HG03066 (cell line): ENCODE data around the gene MAML1.
"Not testable (repeated sequence)": the region's sequence is repeated elsewhere in the genome, so short reads cannot be mapped to it uniquely, and the experiment has no call there.

Experiments
- ATAC-seq: cut with Tn5 transposase; IDR thresholded peaks from one replicate; pipeline ENCODE4 v1.9.1; 2021; ENCODE audit warnings: low read depth; ENCODE audit not compliant: unreplicated experiment

Gene MAML1

DNA sequence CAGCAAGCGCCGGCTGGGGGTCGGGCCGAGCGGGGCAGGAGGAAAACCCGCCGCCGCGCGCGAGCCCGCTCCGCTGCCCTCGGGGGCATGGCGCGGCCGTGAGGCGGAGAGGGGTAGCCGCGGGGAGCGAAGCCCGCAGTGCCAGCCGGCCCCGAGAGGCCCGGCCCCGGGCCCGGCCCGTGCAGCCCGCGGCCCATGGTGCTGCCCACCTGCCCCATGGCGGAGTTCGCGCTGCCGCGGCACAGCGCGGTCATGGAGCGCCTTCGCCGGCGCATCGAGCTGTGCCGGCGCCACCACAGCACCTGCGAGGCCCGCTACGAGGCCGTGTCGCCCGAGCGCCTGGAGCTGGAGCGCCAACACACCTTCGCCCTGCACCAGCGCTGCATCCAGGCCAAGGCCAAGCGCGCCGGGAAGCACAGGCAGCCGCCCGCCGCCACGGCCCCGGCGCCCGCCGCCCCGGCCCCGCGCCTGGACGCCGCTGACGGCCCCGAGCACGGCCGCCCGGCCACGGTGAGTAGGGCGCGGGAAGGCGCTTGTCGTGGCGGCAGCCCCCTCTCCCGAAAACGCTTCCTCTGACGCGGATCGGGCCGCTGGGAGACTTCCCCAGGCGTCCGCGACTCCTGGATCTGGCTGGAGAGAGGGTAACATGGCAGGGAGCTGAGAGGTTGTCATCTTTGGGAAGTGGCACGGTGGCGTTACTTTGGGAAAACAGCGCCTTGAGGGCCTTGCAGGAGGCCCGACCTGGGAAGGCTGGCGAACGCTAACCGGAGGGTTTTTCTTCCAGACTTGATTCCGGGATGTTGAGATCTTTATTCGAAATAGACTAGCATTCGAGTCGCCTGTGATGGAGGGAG lies 523 bp downstream of the MAML1 start:
- peak; percentile 18 for ATAC-seq

DNA sequence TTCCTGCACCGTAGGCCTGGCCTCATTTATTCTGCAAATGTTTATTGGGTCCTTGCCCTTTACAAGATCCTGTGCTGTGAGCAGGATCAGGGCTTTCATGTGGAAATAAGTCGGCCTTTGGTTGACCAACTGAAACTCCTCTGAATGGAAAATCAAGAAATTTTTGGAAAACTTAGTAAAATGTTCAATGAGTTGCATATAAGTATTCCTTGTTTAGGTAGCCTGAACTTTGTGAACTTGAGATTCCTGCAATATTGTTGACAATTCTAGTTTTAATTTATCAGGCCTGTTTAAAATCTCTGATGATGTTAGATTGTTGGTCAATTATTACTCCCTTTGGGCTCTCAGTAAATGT lies 1.1 kb downstream of the MAML1 start:
- no peak for ATAC-seq

DNA sequence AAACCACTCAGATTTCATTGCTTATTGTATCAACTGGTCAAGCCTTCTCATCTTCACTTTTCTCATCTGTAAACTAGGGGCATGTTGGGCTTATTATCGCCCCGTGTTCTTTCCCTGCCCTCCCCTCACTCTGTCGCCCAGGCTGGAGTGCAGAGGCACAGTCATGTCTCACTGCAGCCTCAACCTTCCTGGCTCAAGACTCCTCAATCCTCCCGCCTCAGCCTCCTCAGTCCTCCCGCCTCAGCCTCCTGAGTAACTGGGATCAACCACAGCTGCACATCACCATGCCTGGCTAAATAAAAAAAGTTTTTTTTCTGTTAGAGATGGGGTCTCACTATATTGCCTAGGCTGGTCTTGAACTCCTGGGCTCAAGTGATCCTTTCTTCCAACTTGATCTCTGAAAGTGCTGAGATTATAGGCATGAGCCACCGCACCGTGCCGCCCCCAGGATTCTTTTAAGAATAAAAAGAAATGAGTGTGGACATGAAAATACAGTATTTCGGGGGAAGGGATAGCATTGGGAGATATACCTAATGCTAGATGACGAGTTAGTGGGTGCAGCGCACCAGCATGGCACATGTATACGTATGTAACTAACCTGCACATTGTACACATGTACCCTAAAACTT lies 2.0 kb downstream of the MAML1 start:
- ATAC-seq = no peak

DNA sequence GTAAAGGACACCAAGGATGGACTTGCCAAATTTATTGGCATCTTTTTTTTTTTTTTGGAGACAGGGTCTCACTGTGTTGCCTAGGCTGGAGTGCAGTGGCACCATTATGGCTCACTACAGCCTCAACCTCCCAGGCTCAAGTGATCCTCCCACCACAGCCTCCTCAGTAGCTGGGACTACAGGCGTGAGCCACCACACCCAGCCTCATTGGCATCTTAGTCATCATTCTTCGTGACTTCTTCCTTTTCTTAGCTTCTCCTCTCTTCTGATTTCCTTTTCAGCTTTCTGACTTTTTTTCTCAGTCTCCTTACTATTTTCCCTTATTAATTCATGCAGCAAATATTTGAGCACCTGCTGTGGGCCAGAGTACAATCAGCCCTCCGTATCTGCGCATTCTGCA lies 6.1 kb downstream of the MAML1 start:
- ATAC-seq = no peak

DNA sequence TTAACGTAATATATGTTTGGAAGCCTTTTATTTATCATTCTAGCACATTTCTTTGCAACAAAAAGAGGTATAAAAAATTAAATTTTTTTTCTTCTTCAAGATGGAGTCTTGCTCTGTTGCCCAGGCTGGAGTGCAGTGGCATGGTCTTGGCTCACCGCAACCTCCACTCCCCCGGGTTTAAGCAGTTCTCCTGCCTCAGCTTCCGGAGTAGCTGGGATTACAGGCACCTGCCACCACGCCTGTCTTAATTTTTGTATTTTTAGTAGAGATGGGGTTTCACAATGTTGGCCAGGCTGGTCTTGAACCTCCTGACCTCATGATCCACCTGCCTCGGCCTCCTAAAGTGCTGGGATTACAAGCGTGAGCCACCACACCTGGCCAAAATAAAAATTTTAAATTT lies 11.5 kb downstream of the MAML1 start:
- ATAC-seq = not testable (repeated sequence)

DNA sequence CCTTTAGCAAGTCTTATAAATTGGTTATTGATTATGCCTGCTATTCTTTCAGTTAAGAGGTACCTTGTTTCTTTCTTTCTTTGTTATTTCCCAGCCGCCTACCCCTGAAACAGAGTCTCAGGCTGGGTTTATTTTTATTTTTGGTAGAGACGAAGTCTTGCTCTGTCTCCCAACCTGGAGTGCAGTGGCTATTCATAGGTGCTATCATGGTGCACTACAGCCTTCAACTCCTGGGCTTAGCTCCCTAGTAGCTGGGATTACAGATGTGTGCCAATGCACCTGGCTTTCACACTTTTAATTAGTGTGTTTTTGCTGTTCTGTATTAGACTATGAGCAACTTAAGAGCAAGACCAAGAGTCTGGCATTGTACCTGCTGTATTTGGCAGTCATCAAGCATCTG lies 14.2 kb downstream of the MAML1 start:
- no peak for ATAC-seq

DNA sequence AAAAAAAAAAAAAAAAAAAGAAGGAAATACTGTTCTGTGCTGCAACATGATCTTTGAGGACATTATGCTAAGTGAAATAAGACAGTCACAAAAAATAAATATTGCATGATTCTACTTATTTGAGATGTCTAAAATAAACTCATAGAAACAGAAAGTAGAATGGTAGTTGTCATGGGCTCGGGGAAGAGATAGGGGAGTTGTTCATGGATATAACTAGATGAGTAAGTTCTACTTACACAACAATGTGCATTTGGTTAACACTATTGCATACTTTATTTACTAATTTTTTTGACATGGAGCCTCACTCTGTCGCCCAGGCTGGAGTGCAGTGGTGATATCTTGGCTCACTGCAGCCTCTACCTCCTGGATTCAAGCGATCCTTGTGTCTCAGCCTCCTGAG lies 15.2 kb downstream of the MAML1 start:
- ATAC-seq = no peak

DNA sequence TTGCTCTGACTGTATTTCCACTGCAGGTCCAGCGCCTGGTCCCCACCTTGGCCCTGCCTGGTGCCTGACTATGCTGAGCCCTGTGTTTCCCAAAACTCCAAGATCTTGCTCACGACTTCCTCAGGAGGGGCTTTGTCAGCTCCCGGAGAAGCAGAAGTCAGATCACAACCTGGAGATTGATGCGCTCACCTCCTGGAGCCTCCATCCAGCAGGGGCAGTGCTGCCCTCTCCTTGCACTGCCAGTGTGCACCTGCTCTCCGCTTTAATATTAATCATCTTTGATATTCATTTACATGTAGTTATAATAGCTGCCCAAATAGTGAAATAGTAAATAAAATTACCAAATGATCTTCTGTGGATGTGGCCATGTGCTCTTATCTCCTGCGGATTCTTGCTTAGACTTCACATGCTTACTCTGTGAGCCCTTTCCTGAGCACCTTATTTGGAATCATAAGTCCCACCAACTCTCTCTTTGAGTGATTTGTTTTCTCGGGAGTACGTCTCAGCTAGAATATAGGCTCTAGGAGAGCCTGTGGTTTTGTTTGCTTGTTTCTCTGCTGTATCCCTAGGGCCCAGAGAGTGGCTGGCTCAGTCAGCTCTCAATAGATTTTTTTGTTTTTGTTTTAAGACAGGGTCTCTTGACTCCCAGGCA lies 17.4 kb downstream of the MAML1 start:
- ATAC-seq = no peak

DNA sequence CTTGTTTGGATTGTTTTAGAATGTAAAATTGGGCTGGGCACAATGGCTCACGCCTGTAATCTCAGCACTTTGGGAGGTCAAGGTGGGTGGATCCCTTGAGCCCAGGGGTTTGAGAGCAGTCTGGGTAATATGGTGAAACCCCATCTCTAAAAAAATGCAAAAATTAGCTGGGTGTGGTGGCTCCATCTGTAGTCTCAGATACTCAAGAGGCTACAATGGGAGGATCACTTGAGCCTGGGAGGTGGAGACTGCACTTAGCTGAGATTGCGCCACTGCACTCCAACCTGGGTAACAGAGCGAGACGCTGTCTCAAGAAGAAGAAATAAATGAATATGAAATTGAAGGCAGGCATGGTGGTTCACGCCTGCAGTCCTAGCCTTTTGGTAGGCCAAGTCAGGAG lies 21.3 kb downstream of the MAML1 start:
- no peak for ATAC-seq

DNA sequence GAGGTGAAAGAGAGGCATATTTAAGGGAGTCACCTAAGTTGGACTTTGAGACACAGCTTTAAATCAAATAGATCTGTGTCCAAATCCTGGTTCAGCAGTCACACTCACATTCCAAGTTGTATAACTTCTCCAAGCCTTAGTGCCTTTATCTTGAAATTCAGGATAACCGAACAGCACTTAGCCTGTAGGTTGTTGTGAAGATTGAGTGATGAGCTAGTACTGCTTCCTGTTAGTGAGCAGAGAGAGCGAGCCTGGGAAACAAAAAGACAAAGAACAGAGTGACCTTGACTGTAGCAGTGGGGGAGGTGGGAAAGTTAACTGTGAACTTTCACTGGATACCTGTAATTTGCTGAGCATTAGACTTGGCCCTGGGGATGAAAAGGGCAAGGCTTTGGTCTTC lies 22.4 kb downstream of the MAML1 start:
- ATAC-seq = no peak

DNA sequence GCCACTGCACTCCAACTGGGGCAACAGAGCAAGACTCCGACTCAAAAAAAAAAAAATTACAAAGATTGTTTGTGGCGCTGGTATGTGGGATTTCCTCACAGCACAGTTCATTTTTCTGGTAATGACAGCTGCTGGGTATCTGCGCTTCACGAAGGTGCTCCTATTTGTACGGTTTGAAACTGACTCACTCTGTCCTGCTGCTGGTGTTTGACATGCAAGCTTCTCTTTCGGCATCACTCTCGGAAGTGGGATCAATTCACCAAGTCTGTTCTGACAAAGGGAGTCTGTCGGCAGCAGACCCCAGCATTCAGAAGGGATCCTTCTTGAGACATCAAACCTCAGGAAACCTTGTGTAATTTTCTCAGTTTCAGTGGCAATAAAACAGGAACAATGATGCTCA lies 26.3 kb downstream of the MAML1 start:
- no peak for ATAC-seq

DNA sequence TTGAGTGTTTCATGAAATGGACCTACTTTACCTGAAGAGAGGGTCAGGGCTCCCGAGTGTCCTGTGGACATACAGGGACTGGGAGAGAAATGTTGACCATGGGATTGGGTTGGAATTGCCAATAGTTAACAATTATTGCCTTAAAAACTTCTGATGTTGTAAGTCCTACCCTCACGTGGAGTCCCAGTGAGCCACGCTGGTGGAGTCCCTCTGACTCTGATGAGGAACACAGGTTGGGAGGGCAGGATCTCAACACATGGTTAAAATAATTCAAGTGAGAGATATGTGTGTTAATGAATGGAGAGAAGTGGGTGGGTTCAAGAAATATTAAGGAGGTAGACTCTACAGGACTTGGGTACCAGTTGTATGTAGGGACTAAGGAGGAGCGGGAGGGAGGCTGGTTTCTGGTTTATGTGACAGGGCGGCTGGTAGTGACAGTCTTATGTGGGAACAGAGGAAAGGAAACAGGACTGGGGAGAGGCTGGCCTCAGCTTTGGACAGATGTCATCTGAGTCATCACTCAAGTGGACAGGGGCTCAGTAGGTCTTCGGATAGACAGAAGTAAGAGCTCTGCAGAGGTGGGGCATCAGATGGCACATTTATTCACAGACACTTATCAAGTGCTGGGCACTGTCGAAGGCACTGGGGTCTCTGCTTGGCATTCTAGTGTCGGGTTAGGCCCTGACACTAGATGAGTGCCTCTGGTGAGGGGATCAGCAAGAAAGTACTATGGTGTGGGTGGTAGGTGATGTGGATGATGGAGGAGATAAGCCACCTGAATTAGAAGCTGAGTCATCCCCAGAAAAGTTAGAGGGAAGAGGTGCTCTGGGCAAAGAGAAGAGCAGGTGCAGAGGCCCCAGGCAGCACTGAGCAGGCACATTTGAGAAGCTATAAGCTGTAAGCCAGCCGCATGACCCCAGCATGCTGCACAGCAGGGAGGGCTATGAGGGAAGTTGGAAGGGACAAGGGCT lies 27.2 kb downstream of the MAML1 start:
- ATAC-seq = no peak

DNA sequence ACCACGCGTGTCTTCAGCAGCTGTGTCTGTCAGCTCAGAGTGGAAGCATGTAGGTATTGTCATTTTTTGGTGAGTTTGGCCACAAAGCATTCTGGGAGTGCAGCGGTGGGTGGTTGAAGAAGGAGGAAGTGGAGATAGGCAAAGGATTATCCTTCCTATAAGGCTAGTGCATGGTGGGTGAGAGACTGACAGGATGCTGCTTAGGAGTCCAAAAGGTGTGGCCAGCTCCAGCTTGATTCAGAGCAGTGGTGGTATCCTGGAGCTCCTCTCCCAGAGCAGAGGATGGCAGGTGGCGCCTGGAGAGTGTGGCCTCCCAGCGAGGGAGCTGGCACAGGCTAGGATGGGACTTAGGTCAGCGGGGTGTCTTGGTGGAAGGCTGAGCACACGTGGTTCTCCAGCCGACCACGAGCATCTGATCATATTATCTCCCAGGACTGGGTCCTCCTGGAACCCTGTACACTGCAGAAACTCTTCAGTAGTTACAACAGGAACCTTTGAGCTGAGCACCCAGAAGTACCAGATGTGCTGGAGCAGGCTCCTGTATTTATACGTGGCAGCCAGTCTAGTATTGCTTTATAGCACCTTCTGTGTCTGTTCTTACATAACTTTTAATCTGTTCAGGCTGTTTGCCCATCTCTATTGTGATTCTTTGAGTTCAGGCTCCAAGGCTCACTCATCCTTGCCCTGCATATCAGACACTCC lies 29.6 kb downstream of the MAML1 start:
- ATAC-seq = no peak

DNA sequence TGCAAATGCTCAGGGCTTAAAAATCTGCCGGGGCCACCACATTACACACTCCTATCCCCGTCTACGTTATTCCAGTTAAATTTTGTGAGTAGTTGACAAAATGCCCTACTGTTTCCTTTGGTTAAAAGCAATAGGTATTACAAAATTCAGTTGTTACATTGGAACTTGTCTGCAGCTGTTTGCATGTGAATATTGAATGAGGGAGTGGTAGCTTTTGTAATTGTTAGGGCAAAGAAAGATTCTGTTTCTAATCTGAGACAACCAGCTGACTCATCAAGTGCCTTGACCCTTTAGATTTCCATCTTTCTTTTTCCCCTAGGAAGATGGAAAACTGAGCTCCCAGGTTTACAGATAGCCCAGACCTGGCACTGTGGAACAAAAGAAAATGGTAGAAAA lies 30.2 kb downstream of the MAML1 start:
- no peak for ATAC-seq

DNA sequence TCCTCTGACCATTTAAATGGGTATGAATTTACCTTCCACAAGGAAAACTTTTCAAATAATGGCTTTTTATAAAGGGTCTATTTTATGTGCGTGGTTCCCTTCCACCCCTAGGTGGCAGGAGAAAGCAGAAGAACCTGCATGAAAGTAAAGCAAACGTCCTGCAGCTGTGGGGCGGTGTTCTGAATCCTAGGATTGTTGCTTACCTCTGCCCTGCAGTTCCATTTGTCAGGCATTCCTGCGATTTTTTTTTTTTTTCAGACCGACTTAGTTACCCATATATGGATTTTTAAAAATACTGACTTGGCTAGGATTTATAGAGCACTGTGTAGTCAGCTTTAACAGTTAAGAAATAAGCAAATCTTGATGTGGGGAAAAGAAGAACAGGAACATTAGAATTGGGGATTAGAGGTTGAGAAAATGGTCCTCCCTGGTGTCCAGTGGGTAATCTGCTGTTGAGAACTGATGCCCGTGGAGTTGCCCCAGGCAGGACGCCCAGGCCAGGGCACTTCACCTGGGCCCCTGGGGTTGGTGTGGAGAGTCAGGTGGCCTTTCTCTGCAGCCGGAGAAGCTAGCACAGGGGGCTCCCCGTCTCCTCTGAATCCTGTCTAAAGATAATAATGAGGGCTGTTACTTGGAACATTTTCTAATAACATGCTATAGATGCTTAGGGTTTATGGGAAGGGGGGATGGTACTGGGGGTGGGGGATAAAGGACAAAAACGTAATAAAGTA lies 30.8 kb downstream of the MAML1 start:
- ATAC-seq = peak; percentile 59

DNA sequence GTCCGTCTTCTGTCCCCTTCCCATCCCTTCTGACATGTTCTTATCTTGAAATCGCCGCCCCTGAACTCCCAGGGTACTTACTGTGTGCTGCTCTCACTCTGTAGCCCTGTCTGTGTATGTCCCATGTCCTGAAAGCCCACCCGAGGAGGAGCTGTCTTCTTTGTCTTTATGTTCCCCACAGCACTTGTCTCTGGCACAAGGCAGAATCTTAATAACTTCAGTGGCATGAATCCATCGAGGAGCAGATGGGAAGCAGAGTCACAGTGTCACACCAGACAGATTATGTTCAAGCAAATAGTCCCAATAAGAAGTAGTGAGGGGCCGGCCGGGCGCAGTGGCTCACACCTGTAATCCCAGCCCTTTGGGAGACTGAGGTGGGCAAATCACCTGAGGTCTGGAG lies 31.4 kb downstream of the MAML1 start:
- no peak for ATAC-seq

DNA sequence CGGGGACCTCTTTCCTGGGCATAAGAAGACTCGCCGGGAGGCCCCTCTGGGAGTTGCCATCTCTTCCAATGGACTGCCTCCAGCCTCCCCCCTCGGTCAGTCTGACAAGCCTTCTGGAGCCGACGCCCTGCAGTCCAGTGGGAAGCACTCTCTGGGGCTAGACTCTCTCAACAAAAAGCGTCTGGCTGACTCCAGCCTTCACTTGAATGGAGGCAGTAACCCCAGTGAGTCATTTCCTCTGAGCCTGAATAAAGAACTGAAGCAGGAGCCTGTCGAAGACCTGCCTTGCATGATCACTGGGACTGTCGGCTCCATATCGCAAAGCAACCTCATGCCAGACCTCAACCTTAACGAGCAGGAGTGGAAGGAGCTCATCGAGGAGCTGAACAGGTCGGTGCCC lies 32.8 kb downstream of the MAML1 start:
- no peak for ATAC-seq

DNA sequence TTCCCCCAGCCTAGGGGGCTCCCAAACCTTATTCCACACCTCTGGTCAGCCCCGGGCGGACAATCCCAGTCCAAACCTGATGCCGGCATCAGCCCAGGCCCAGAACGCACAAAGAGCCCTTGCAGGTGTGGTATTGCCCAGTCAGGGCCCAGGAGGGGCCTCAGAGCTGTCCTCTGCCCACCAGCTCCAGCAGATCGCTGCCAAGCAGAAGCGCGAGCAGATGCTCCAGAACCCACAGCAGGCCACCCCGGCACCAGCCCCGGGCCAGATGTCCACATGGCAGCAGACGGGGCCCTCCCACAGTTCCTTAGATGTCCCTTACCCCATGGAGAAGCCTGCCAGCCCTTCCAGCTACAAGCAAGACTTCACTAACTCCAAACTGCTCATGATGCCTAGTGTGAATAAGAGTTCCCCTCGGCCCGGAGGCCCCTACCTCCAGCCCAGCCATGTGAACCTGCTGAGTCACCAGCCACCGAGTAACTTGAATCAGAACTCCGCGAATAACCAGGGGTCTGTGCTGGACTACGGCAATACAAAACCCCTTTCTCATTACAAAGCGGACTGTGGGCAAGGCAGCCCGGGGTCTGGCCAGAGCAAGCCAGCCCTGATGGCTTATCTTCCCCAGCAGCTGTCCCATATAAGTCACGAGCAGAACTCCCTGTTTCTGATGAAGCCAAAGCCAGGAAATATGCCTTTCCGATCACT lies 33.6 kb downstream of the MAML1 start:
- no peak for ATAC-seq
